HG03432 (cell line): Measurements from ENCODE around the gene DAB1.

Experiments
- ATAC-seq: cut with Tn5 transposase; IDR thresholded peaks from one replicate; pipeline ENCODE4 v1.9.1; 2021; ENCODE audit warnings: mild to moderate bottlenecking, moderate library complexity; ENCODE audit not compliant: unreplicated experiment

Gene DAB1

GRCh38 chr1:56965916-56966697, 457.8 kb downstream of the DAB1 start, which contains the start of gene C8B:
TSS of gene C8B (minus strand) at chr1:56966015. CDS start at chr1:56965948, 67 bp downstream.
- ATAC-seq = no peak

GRCh38 chr1:56965191-56965590, 458.7 kb downstream of the DAB1 start:
- no peak for ATAC-seq

GRCh38 chr1:56964349-56965017, 459.4 kb downstream of the DAB1 start:
- ATAC-seq = no peak

- no peak for ATAC-seq
Observed at GRCh38 chr1:56963667-56964066, 460.2 kb downstream of the DAB1 start.

- ATAC-seq = no peak
Observed at GRCh38 chr1:56961426-56961825, 462.4 kb downstream of the DAB1 start.

- ATAC-seq = no peak
Observed at GRCh38 chr1:56958526-56958925, 465.3 kb downstream of the DAB1 start.

GRCh38 chr1:56957931-56958330, 465.9 kb downstream of the DAB1 start:
- no peak for ATAC-seq

GRCh38 chr1:56954664-56955063, 469.2 kb downstream of the DAB1 start:
- ATAC-seq = no peak

- no peak for ATAC-seq
Observed at GRCh38 chr1:56953386-56953785, 470.5 kb downstream of the DAB1 start.

GRCh38 chr1:56952501-56952900, 471.4 kb downstream of the DAB1 start:
- ATAC-seq = no peak

GRCh38 chr1:56948403-56949023, 475.3 kb downstream of the DAB1 start:
- no peak for ATAC-seq
